WTC11 (cell line): Measurements from ENCODE around the gene ABCG8. TPM values are rescaled to one million over a fixed set of nuclear protein-coding genes. Genes with fewer than 3 reads are reported as not detected.

Experiments used
- ATAC-seq: fragments of 200-7000 bp; cut with Tn5 transposase; 2 replicates; pipeline ENCODE4 v1.10.0; 2021; ENCODE audit warnings: mild to moderate bottlenecking, moderate library complexity
- CTCF ChIA-PET: fragments of 300-600 bp; sonication (Branson Sonifier 250); formaldehyde crosslinking; loops from one replicate; lab custom pipeline; 2021; ENCODE audit warnings: antibody characterized with exemption; lab: Charles Lee
- POLR2A ChIA-PET: fragments of 350-600 bp; sonication (Branson Sonifier 250); formaldehyde crosslinking; loops from one replicate; lab custom pipeline; 2021; ENCODE audit warnings: antibody characterized with exemption; lab: Charles Lee
- DNase-seq: peaks from one replicate; pipeline ENCODE4 v3.0.0; 2021; ENCODE audit warnings: low spot score
- H3K27ac Mint-ChIP-seq: 2 replicates; pipeline ENCODE4 v1.8.0; 2021; ENCODE audit warnings: mixed read lengths
- H3K27me3 Mint-ChIP-seq: 2 replicates; pipeline ENCODE4 v1.8.0; 2021; ENCODE audit warnings: low read depth, mild to moderate bottlenecking, moderate library complexity, mixed read lengths
- H3K36me3 Mint-ChIP-seq: 2 replicates; pipeline ENCODE4 v1.8.0; 2021; ENCODE audit warnings: mixed read lengths
- H3K4me1 Mint-ChIP-seq: 2 replicates; pipeline ENCODE4 v1.8.0; 2022; ENCODE audit warnings: mixed read lengths
- H3K4me3 Mint-ChIP-seq: 2 replicates; pipeline ENCODE4 v1.8.0; 2021; ENCODE audit warnings: mild to moderate bottlenecking, moderate library complexity, mixed read lengths
- H3K9me3 Mint-ChIP-seq: 2 replicates; pipeline ENCODE4 v1.8.0; 2021; ENCODE audit warnings: mixed read lengths
- AFF4 ChIP-seq: sonication (generic); formaldehyde crosslinking; IDR thresholded peaks from 2 replicates; pipeline ENCODE4 v1.8.1; 2023; ENCODE audit warnings: mild to moderate bottlenecking, missing genetic modification reagents, borderline replicate concordance
- EMX1 ChIP-seq: fragments of 250-450 bp; sonication (Bioruptor Pico); IDR thresholded peaks from 2 replicates; pipeline ENCODE4 v1.8.0; 2021; ENCODE audit warnings: mild to moderate bottlenecking
- ERG ChIP-seq: fragments of 250-450 bp; sonication (Bioruptor Pico); IDR thresholded peaks from 2 replicates; pipeline ENCODE4 v1.8.0; 2021; ENCODE audit warnings: mild to moderate bottlenecking
- ESRRA ChIP-seq: sonication (generic); formaldehyde crosslinking; IDR thresholded peaks from 2 replicates; pipeline ENCODE4 v1.8.1; 2022; ENCODE audit warnings: mild to moderate bottlenecking, missing genetic modification reagents, borderline replicate concordance
- ETV6 ChIP-seq: sonication (generic); formaldehyde crosslinking; IDR thresholded peaks from 2 replicates; pipeline ENCODE4 v1.8.1; 2022; ENCODE audit warnings: mild to moderate bottlenecking, missing genetic modification reagents
- FOXJ3 ChIP-seq: sonication (generic); formaldehyde crosslinking; IDR thresholded peaks from 2 replicates; pipeline ENCODE4 v1.9.0; 2021; ENCODE audit warnings: missing genetic modification reagents, mild to moderate bottlenecking, borderline replicate concordance
- FOXK1 ChIP-seq: sonication (generic); formaldehyde crosslinking; IDR thresholded peaks from 2 replicates; pipeline ENCODE4 v1.8.0; 2022; ENCODE audit warnings: mild to moderate bottlenecking, moderate library complexity, missing genetic modification reagents
- KAT7 ChIP-seq: sonication (generic); formaldehyde crosslinking; IDR thresholded peaks from 2 replicates; pipeline ENCODE4 v1.8.1; 2023; ENCODE audit warnings: missing genetic modification reagents, mild to moderate bottlenecking, borderline replicate concordance
- MYBL2 ChIP-seq: sonication (generic); formaldehyde crosslinking; IDR thresholded peaks from 2 replicates; pipeline ENCODE4 v1.8.1; 2023; ENCODE audit warnings: mild to moderate bottlenecking, moderate library complexity, missing genetic modification reagents
- NFYB ChIP-seq: sonication (generic); formaldehyde crosslinking; conservative IDR thresholded peaks from 2 replicates; pipeline ENCODE4 v1.8.0; 2022; ENCODE audit warnings: low read depth, missing genetic modification reagents
- NR2C2 ChIP-seq: sonication (generic); formaldehyde crosslinking; IDR thresholded peaks from 2 replicates; pipeline ENCODE4 v1.8.0; 2022; ENCODE audit warnings: mild to moderate bottlenecking, missing genetic modification reagents
- TEAD4 ChIP-seq: sonication (generic); formaldehyde crosslinking; IDR thresholded peaks from 2 replicates; pipeline ENCODE4 v1.8.0; 2022; ENCODE audit warnings: mild to moderate bottlenecking, missing genetic modification reagents
- ZBTB43 ChIP-seq: sonication (generic); formaldehyde crosslinking; IDR thresholded peaks from 2 replicates; pipeline ENCODE4 v1.8.1; 2023; ENCODE audit warnings: mild to moderate bottlenecking, missing genetic modification reagents
- ZNF219 ChIP-seq: sonication (generic); formaldehyde crosslinking; IDR thresholded peaks from 2 replicates; pipeline ENCODE4 v1.8.0; 2023; ENCODE audit warnings: missing genetic modification reagents, mild to moderate bottlenecking, borderline replicate concordance
- ZNF232 ChIP-seq: sonication (generic); formaldehyde crosslinking; IDR thresholded peaks from 2 replicates; pipeline ENCODE4 v1.8.0; 2022; ENCODE audit warnings: mild to moderate bottlenecking, missing genetic modification reagents
- ZNF317 ChIP-seq: sonication (generic); formaldehyde crosslinking; IDR thresholded peaks from 2 replicates; pipeline ENCODE4 v1.8.1; 2023; ENCODE audit warnings: low read depth, mild to moderate bottlenecking, moderate library complexity, missing genetic modification reagents, borderline replicate concordance
- ZNF416 ChIP-seq: fragments of 250-450 bp; sonication (Bioruptor Pico); IDR thresholded peaks from 2 replicates; pipeline ENCODE4 v1.9.0; 2021; ENCODE audit warnings: mild to moderate bottlenecking, inconsistent platforms
- ZNF423 ChIP-seq: fragments of 250-450 bp; sonication (Bioruptor Pico); IDR thresholded peaks from 2 replicates; pipeline ENCODE4 v2.1.2; 2022; ENCODE audit warnings: mild to moderate bottlenecking, moderate library complexity
- total RNA-seq: library from RNA; stranded (reverse); gene quantifications from 3 replicates; pipeline ENCODE4 v1.2.3, GENCODE V29; 2021
- TF ChIP-seq, protein P1 (sequence below): sonication (generic); formaldehyde crosslinking; IDR thresholded peaks from 2 replicates; pipeline ENCODE4 v1.8.1; 2023; ENCODE audit warnings: mild to moderate bottlenecking, missing genetic modification reagents, moderate library complexity
- TF ChIP-seq, protein P2 (sequence below): sonication (generic); formaldehyde crosslinking; IDR thresholded peaks from 2 replicates; pipeline ENCODE4 v1.8.1; 2022; ENCODE audit warnings: low read depth, mild to moderate bottlenecking, moderate library complexity, missing genetic modification reagents, borderline replicate concordance
- TF ChIP-seq, protein P3 (sequence below): sonication (generic); formaldehyde crosslinking; conservative IDR thresholded peaks from 2 replicates; pipeline ENCODE4 v1.8.1; 2023; ENCODE audit warnings: mild to moderate bottlenecking, low read depth, missing genetic modification reagents, moderate library complexity
- TF ChIP-seq, protein P4 (sequence below): fragments of 200-600 bp; IDR thresholded peaks from 2 replicates; pipeline ENCODE4 v1.8.0; 2022; ENCODE audit warnings: antibody characterized with exemption

Gene ABCG8
- total RNA-seq, 1 experiment from 2014 or later = not detected

GRCh38 chr2:43842866-43843226, 4.1 kb downstream of the ABCG8 start:
- peaks cover 8% of the 10 kb centered on the region for H3K4me1 Mint-ChIP-seq
- no peak overlapping the region for H3K4me3 Mint-ChIP-seq
- DNase-seq (no peak), ATAC-seq (no peak)
- ChIA-PET POLR2A (no interaction called here), CTCF (interaction anchor here (2.3 kb wide), 1 partner anchor 35 kb away, joined by 5 read pairs; no protein-coding TSS in a partner anchor)
- no peaks in the 10 kb centered on the region for H3K27me3 Mint-ChIP-seq
- TF ChIP-seq FOXK1 (CRISPR knock-in tag) (no peak), ZNF232 (CRISPR knock-in tag) (no peak), ESRRA (no peak), ZNF423 (CRISPR knock-in tag) (no peak), ZNF219 (no peak), NR2C2 (no peak), ZNF416 (CRISPR knock-in tag) (no peak), KAT7 (no peak), FOXJ3 (no peak), ZNF317 (CRISPR knock-in tag) (no peak), TEAD4 (CRISPR knock-in tag) (no peak), MYBL2 (CRISPR knock-in tag) (no peak), ERG (CRISPR knock-in tag) (no peak), ETV6 (CRISPR knock-in tag) (no peak), ZBTB43 (CRISPR knock-in tag) (no peak)
- TF ChIP-seq, protein P1, sequence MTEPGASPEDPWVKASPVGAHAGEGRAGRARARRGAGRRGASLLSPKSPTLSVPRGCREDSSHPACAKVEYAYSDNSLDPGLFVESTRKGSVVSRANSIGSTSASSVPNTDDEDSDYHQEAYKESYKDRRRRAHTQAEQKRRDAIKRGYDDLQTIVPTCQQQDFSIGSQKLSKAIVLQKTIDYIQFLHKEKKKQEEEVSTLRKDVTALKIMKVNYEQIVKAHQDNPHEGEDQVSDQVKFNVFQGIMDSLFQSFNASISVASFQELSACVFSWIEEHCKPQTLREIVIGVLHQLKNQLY = no peak
- TF ChIP-seq, protein P2, sequence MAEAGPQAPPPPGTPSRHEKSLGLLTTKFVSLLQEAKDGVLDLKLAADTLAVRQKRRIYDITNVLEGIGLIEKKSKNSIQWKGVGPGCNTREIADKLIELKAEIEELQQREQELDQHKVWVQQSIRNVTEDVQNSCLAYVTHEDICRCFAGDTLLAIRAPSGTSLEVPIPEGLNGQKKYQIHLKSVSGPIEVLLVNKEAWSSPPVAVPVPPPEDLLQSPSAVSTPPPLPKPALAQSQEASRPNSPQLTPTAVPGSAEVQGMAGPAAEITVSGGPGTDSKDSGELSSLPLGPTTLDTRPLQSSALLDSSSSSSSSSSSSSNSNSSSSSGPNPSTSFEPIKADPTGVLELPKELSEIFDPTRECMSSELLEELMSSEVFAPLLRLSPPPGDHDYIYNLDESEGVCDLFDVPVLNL (CRISPR knock-in tag) = no peak
- TF ChIP-seq, protein P3, sequence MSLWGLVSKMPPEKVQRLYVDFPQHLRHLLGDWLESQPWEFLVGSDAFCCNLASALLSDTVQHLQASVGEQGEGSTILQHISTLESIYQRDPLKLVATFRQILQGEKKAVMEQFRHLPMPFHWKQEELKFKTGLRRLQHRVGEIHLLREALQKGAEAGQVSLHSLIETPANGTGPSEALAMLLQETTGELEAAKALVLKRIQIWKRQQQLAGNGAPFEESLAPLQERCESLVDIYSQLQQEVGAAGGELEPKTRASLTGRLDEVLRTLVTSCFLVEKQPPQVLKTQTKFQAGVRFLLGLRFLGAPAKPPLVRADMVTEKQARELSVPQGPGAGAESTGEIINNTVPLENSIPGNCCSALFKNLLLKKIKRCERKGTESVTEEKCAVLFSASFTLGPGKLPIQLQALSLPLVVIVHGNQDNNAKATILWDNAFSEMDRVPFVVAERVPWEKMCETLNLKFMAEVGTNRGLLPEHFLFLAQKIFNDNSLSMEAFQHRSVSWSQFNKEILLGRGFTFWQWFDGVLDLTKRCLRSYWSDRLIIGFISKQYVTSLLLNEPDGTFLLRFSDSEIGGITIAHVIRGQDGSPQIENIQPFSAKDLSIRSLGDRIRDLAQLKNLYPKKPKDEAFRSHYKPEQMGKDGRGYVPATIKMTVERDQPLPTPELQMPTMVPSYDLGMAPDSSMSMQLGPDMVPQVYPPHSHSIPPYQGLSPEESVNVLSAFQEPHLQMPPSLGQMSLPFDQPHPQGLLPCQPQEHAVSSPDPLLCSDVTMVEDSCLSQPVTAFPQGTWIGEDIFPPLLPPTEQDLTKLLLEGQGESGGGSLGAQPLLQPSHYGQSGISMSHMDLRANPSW = no peak
- TF ChIP-seq, protein P4, sequence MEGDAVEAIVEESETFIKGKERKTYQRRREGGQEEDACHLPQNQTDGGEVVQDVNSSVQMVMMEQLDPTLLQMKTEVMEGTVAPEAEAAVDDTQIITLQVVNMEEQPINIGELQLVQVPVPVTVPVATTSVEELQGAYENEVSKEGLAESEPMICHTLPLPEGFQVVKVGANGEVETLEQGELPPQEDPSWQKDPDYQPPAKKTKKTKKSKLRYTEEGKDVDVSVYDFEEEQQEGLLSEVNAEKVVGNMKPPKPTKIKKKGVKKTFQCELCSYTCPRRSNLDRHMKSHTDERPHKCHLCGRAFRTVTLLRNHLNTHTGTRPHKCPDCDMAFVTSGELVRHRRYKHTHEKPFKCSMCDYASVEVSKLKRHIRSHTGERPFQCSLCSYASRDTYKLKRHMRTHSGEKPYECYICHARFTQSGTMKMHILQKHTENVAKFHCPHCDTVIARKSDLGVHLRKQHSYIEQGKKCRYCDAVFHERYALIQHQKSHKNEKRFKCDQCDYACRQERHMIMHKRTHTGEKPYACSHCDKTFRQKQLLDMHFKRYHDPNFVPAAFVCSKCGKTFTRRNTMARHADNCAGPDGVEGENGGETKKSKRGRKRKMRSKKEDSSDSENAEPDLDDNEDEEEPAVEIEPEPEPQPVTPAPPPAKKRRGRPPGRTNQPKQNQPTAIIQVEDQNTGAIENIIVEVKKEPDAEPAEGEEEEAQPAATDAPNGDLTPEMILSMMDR = no peak
- no peak overlapping the region for H3K27ac Mint-ChIP-seq
- no peaks in the 10 kb centered on the region for H3K36me3 Mint-ChIP-seq
- H3K9me3 Mint-ChIP-seq = no peaks in the 10 kb centered on the region

- DNase-seq (no peak), ATAC-seq (no peak)
- Mint-ChIP-seq H3K9me3 (no peaks in the 10 kb centered on the region), H3K27me3 (no peaks in the 10 kb centered on the region), H3K4me1 (peaks cover 2% of the 10 kb centered on the region; the same call in 1 of the 2 replicates), H3K27ac (no peak overlapping the region), H3K4me3 (no peak overlapping the region), H3K36me3 (no peaks in the 10 kb centered on the region)
- ChIA-PET CTCF (no interaction called here), POLR2A (no interaction called here)
- TF ChIP-seq AFF4 (CRISPR knock-in tag) (no peak), NFYB (no peak), EMX1 (no peak)
- TF ChIP-seq, protein P3 = no peak
Observed at GRCh38 chr2:43845181-43845580, 6.4 kb downstream of the ABCG8 start.
